Endothelial cell of umbilical vein (primary cell): ENCODE measurements around the gene PRKAR2B. TPM values are rescaled to one million over a fixed set of nuclear protein-coding genes. Genes with fewer than 3 reads are reported as not detected.

Experiments
- BruUV-seq: library from RNA; stranded (reverse); fragments of 400-500 nt; replicated peaks from 2 replicates; lab custom pipeline; 2021; lab: Mats Ljungman, UMichigan
- CTCF ChIA-PET: fragments of 300-600, 350-600 bp; sonication (Branson Sonifier 250); formaldehyde crosslinking; loops from one replicate; lab custom pipeline; 2021; ENCODE audit warnings: antibody characterized with exemption, inconsistent platforms; lab: Charles Lee
- POLR2A ChIA-PET: fragments of 300-600, 350-600 bp; sonication (Branson Sonifier 250); formaldehyde crosslinking; loops from one replicate; lab custom pipeline; 2021; ENCODE audit warnings: antibody characterized with exemption, inconsistent platforms; lab: Charles Lee
- DNase-seq: peaks from one replicate; pipeline ENCODE4 v3.0.0-alpha.2; 2011; ENCODE audit warnings: low read depth, low spot score
- FAIRE-seq: peaks from 2 replicates; lab custom pipeline; 2011; peaks lifted over from hg19 to GRCh38; lab: Jason Lieb, UNC
- H2AFZ ChIP-seq: 2 replicates; pipeline ENCODE4 v1.6.0; 2012; ENCODE audit warnings: low read depth, low read length, control low read depth, inconsistent platforms
- H3K27ac ChIP-seq: 2 replicates; pipeline ENCODE4 v1.5.1; 2011; ENCODE audit warnings: low read depth, mild to moderate bottlenecking, control low read depth, low read length, moderate library complexity; ENCODE audit not compliant: insufficient read depth
- H3K27me3 ChIP-seq, 2 experiments: 2 replicates each; pipeline versions ENCODE4 v1.6.0 to v1.6.1; 2011; ENCODE audit warnings: low read length in 2 of 2, mixed read lengths in 1 of 2; ENCODE audit not compliant: control insufficient read depth in 2 of 2, insufficient read depth in 2 of 2
- H3K36me3 ChIP-seq, 2 experiments: 2 replicates in 1 of 2; 3 replicates in 1 of 2; pipeline ENCODE4 v1.5.1; 2011; ENCODE audit warnings: low read length in 2 of 2, mild to moderate bottlenecking in 1 of 2, moderate library complexity in 1 of 2; ENCODE audit not compliant: control insufficient read depth in 2 of 2, insufficient read depth in 2 of 2; ENCODE audit errors: extremely low read depth in 1 of 2
- H3K4me1 ChIP-seq: 3 replicates; pipeline ENCODE4 v1.5.1; 2011; ENCODE audit warnings: mild to moderate bottlenecking, low read length; ENCODE audit not compliant: control insufficient read depth, insufficient read depth; ENCODE audit errors: extremely low read depth
- H3K4me2 ChIP-seq: 2 replicates; pipeline ENCODE4 v1.6.1; 2011; ENCODE audit warnings: low read length, control low read depth, mixed read lengths; ENCODE audit not compliant: insufficient read depth
- H3K4me3 ChIP-seq, 3 experiments: fragments of 200-600 bp in 1 of 3; sonication (generic), shearing (Covaris generic) in 1 of 3; replicated peaks in 1 of 3; 2 replicates each; pipeline ENCODE4 v1.5.1; 2011 to 2016; ENCODE audit warnings: control low read depth in 3 of 3, low read length in 3 of 3, mild to moderate bottlenecking in 2 of 3, inconsistent platforms in 1 of 3, low read depth in 1 of 3, moderate library complexity in 1 of 3; ENCODE audit not compliant: insufficient read depth in 1 of 3
- H3K79me2 ChIP-seq: 2 replicates; pipeline ENCODE4 v1.6.0; 2012; ENCODE audit warnings: low read length, inconsistent platforms; ENCODE audit not compliant: control insufficient read depth, insufficient read depth
- H3K9ac ChIP-seq: replicated peaks from 2 replicates; pipeline ENCODE3; 2011; ENCODE audit warnings: low read length, control low read depth; ENCODE audit not compliant: insufficient read depth; ENCODE audit errors: extremely low read depth
- H3K9me1 ChIP-seq: replicated peaks from 3 replicates; pipeline ENCODE4 v1.6.0; 2011; ENCODE audit warnings: mild to moderate bottlenecking, low read length; ENCODE audit not compliant: control insufficient read depth, insufficient read depth; ENCODE audit errors: extremely low read depth
- H3K9me3 ChIP-seq: replicated peaks from 2 replicates; pipeline ENCODE4 v1.5.1; 2012; ENCODE audit warnings: low read length, inconsistent platforms; ENCODE audit not compliant: control insufficient read depth, insufficient read depth
- H4K20me1 ChIP-seq: replicated peaks from 2 replicates; pipeline ENCODE3; 2011; ENCODE audit warnings: mild to moderate bottlenecking, low read length; ENCODE audit not compliant: control insufficient read depth, insufficient read depth; ENCODE audit errors: extremely low read depth
- CTCF ChIP-seq, 2 donors: IDR thresholded peaks; 1 replicate in 1 of 2; 2 replicates in 1 of 2; pipeline ENCODE4 v1.5.1; 2011; ENCODE audit warnings: low read length in 2 of 2, mild to moderate bottlenecking in 2 of 2, moderate library complexity in 2 of 2, control low read depth in 1 of 2, inconsistent platforms in 1 of 2, low read depth in 1 of 2; ENCODE audit not compliant: insufficient read depth in 1 of 2; ENCODE audit errors: extremely low read depth in 1 of 2
- EZH2 ChIP-seq: IDR thresholded peaks from 2 replicates; pipeline ENCODE4 v1.6.1; 2012; ENCODE audit warnings: borderline replicate concordance, low read depth, mild to moderate bottlenecking, moderate library complexity, low read length, inconsistent platforms; ENCODE audit not compliant: severe bottlenecking
- FOS ChIP-seq: IDR thresholded peaks from 2 replicates; pipeline ENCODE4 v1.6.1; 2011; ENCODE audit warnings: mild to moderate bottlenecking, low read length, moderate library complexity, borderline replicate concordance; ENCODE audit not compliant: insufficient read depth
- GATA2 ChIP-seq: IDR thresholded peaks from 2 replicates; pipeline ENCODE4 v1.7.0; 2011; ENCODE audit warnings: low read depth, mild to moderate bottlenecking, moderate library complexity, mixed read lengths, low read length; ENCODE audit not compliant: insufficient read length, insufficient read depth
- JUN ChIP-seq: IDR thresholded peaks from 2 replicates; pipeline ENCODE4 v1.6.1; 2011; ENCODE audit warnings: borderline replicate concordance, low read depth; ENCODE audit not compliant: insufficient read length, insufficient read depth
- MAX ChIP-seq: IDR thresholded peaks from 2 replicates; pipeline ENCODE4 v1.6.1; 2011; ENCODE audit not compliant: insufficient read depth, insufficient read length
- MYC ChIP-seq: IDR thresholded peaks from one replicate; pipeline ENCODE4 v1.6.1; 2011; ENCODE audit warnings: mild to moderate bottlenecking, low read depth, low read length
- POLR2A ChIP-seq: IDR thresholded peaks from 2 replicates; pipeline ENCODE4 v1.6.1; 2012; ENCODE audit warnings: low read depth, mild to moderate bottlenecking, control low read depth, low read length
- POLR2AphosphoS5 ChIP-seq: IDR thresholded peaks from 2 replicates; pipeline ENCODE4 v1.6.1; 2012; ENCODE audit warnings: low read depth, mild to moderate bottlenecking, control low read depth, low read length, moderate library complexity; ENCODE audit not compliant: insufficient read depth
- dilution Hi-C: fragments of 300-500 bp; cut with MboI; formaldehyde crosslinking; loops from one replicate; pipeline ENCODE4 v1.15.0; 2019; ENCODE audit warnings: low sequenced_read_pairs; ENCODE audit not compliant: extremely low pct_ligation_motif_present
- intact Hi-C: fragments of 100-400 bp; cut with micrococcal nuclease; formaldehyde crosslinking; loops from one replicate; pipeline ENCODE4 v1.10.0; 2022
- polyA plus RNA-seq, 4 experiments: library from polyadenylated mRNA; depleted of rRNA in 3 of 4; stranded (reverse) in 3 of 4; unstranded in 1 of 4; fragments of >200 nt; gene quantifications; 2 replicates each; pipeline versions ENCODE4 v1.2.1 to v1.2.3, GENCODE V29; 2011 to 2012; ENCODE audit warnings: missing spikeins in 1 of 4
- total RNA-seq: library from RNA; stranded (reverse); gene quantifications from 2 replicates; pipeline ENCODE4 v1.2.3, GENCODE V29; 2021

Gene PRKAR2B
- total and polyA plus RNA-seq, 2 donors (not counting 3 experiments of a cell fraction or from before 2014, with no cell fraction given) = 10.7 to 39.8 TPM

GRCh38 chr7:107109955-107110354 lies 65.5 kb downstream of the PRKAR2B start:
- Histone ChIP-seq H3K4me2 (no peak overlapping the region), H3K9me3 (no peaks in the 10 kb centered on the region), H2AFZ (no peak overlapping the region), H4K20me1 (no peaks in the 10 kb centered on the region), H3K4me3 (no peak overlapping the region), H3K27ac (no peak overlapping the region), H3K9me1 (no peaks in the 10 kb centered on the region), H3K79me2 (peaks cover 6% of the 10 kb centered on the region), H3K4me1 (no peaks in the 10 kb centered on the region), H3K27me3 (no peaks in the 10 kb centered on the region), H3K36me3 (no peaks in the 10 kb centered on the region), H3K9ac (no peak overlapping the region)
- no peak for FAIRE-seq
- no peak for DNase-seq
- TF ChIP-seq MYC (no peak), MAX (no peak), POLR2A (no peak), EZH2 (no peak), JUN (no peak), CTCF (IDR thresholded peaks at IDR 0.05; ENCODE audit: extremely low read depth in 1 of 2, insufficient read depth in 1 of 2, low read depth in 1 of 2, low read length in 2 of 2) (no peak)
- ChIA-PET POLR2A (no interaction called here), CTCF (interaction anchor here (0.8 to 1.4 kb wide), 2 partner anchors 13 to 21 kb away, joined by 3 read pairs; no protein-coding TSS in a partner anchor)
- BruUV-seq = no TSS peak
- dilution Hi-C loops (no loop called here), intact Hi-C loops (no loop called here)

GRCh38 chr7:107111196-107111595 lies 66.7 kb downstream of the PRKAR2B start:
- H3K27me3 ChIP-seq = no peaks in the 10 kb centered on the region
- TF ChIP-seq EZH2 (no peak), GATA2 (no peak), CTCF (IDR thresholded peaks at IDR 0.05; ENCODE audit: extremely low read depth in 1 of 2, insufficient read depth in 1 of 2, low read depth in 1 of 2, low read length in 2 of 2) (no peak), POLR2AphosphoS5 (no peak), POLR2A (no peak), MYC (no peak), JUN (no peak), MAX (no peak), FOS (no peak)
- intact Hi-C loops (no loop called here), dilution Hi-C loops (no loop called here)
- H3K9me1 ChIP-seq = no peaks in the 10 kb centered on the region
- H2AFZ ChIP-seq = no peak overlapping the region
- no peak overlapping the region for H3K4me3 ChIP-seq
- H3K36me3 ChIP-seq = no peaks in the 10 kb centered on the region
- no peak for FAIRE-seq
- no TSS peak for BruUV-seq
- H3K9ac ChIP-seq = no peak overlapping the region
- no peaks in the 10 kb centered on the region for H4K20me1 ChIP-seq
- H3K9me3 ChIP-seq = no peaks in the 10 kb centered on the region
- CTCF ChIA-PET = no interaction called here
- peaks cover 8% of the 10 kb centered on the region for H3K79me2 ChIP-seq
- no peak overlapping the region for H3K27ac ChIP-seq
- POLR2A ChIA-PET = no interaction called here
- H3K4me2 ChIP-seq = no peak overlapping the region
- no peaks in the 10 kb centered on the region for H3K4me1 ChIP-seq
- no peak for DNase-seq
